ENCODE measurements around the gene MEF2D. TPM values are rescaled to one million over a fixed set of nuclear protein-coding genes. Genes with fewer than 3 reads are reported as not detected.

MEF2D gene
- total RNA-seq, 1 donor from 2014 or later, result 56.6 TPM

GRCh38 chr1:156494309-156494895, 6.2 kb downstream of the MEF2D start:
- Histone ChIP-seq H3K79me2 (ENCODE audit: insufficient read depth, low read length) (peaks cover 100% of the 10 kb centered on the region), H3K27me3 (ENCODE audit: insufficient read depth, low read length) (no peaks in the 10 kb centered on the region), H4K20me1 (ENCODE audit: insufficient read depth, low read length) (peaks cover 100% of the 10 kb centered on the region), H2AFZ (ENCODE audit: low read depth, low read length) (no peak overlapping the region), H3K9ac (ENCODE audit: low read length) (no peak overlapping the region), H3K4me3 (ENCODE audit: insufficient read depth, low read depth, low read length) (no peak overlapping the region), H3K9me3 (ENCODE audit: insufficient read depth, low read depth, low read length) (no peaks in the 10 kb centered on the region), H3K4me2 (ENCODE audit: low read length) (no peak overlapping the region), H3K36me3 (ENCODE audit: insufficient read depth, low read length) (no peaks in the 10 kb centered on the region), H3K27ac (ENCODE audit: low read depth, low read length) (no peak overlapping the region), H3K4me1 (ENCODE audit: insufficient read depth, low read length) (peaks cover 66% of the 10 kb centered on the region)
- FAIRE-seq, result no peak
- peaks cover 16% of the 10 kb centered on the region for H3K36me3 Mint-ChIP-seq (ENCODE audit: low read depth, unreplicated experiment)
- H3K4me3 Mint-ChIP-seq (ENCODE audit: unreplicated experiment), result no peak overlapping the region
- H3K9me3 Mint-ChIP-seq (ENCODE audit: unreplicated experiment), result no peaks in the 10 kb centered on the region
- H3K27me3 Mint-ChIP-seq (ENCODE audit: low read depth, unreplicated experiment), result no peaks in the 10 kb centered on the region
- peaks cover 63% of the 10 kb centered on the region for H3K4me1 Mint-ChIP-seq (ENCODE audit: low read depth, unreplicated experiment)
- TF ChIP-seq CTCF (IDR thresholded peaks at IDR 0.05; ENCODE audit: insufficient read depth, low read depth, low read length) (no peak), EZH2 (IDR thresholded peaks at IDR 0.05; ENCODE audit: insufficient read depth, low read length) (no peak)
- no peak for DNase-seq (ENCODE audit: low read depth)
- H3K27ac Mint-ChIP-seq (ENCODE audit: unreplicated experiment), result no peak overlapping the region

- TF ChIP-seq EZH2 (IDR thresholded peaks at IDR 0.05; ENCODE audit: insufficient read depth, low read length) (no peak), CTCF (IDR thresholded peaks at IDR 0.05; ENCODE audit: insufficient read depth, low read depth, low read length) (no peak)
- H3K27ac Mint-ChIP-seq (ENCODE audit: unreplicated experiment), result no peak overlapping the region
- H4K20me1 ChIP-seq (ENCODE audit: insufficient read depth, low read length), result peaks cover 100% of the 10 kb centered on the region
- no peak overlapping the region for H3K27ac ChIP-seq (ENCODE audit: low read depth, low read length)
- peaks cover 16% of the 10 kb centered on the region for H3K36me3 Mint-ChIP-seq (ENCODE audit: low read depth, unreplicated experiment)
- peaks cover 100% of the 10 kb centered on the region for H3K79me2 ChIP-seq (ENCODE audit: insufficient read depth, low read length)
- DNase-seq (ENCODE audit: low read depth) (no peak), FAIRE-seq (no peak)
- H3K4me2 ChIP-seq (ENCODE audit: low read length), result no peak overlapping the region
- H3K4me1 Mint-ChIP-seq (ENCODE audit: low read depth, unreplicated experiment), result peaks cover 70% of the 10 kb centered on the region
- peaks cover 67% of the 10 kb centered on the region for H3K4me1 ChIP-seq (ENCODE audit: insufficient read depth, low read length)
- no peaks in the 10 kb centered on the region for H3K36me3 ChIP-seq (ENCODE audit: insufficient read depth, low read length)
- H3K27me3 ChIP-seq (ENCODE audit: insufficient read depth, low read length), result no peaks in the 10 kb centered on the region
- no peak overlapping the region for H2AFZ ChIP-seq (ENCODE audit: low read depth, low read length)
- H3K9me3 Mint-ChIP-seq (ENCODE audit: unreplicated experiment), result no peaks in the 10 kb centered on the region
- no peaks in the 10 kb centered on the region for H3K27me3 Mint-ChIP-seq (ENCODE audit: low read depth, unreplicated experiment)
- no peak overlapping the region for H3K4me3 Mint-ChIP-seq (ENCODE audit: unreplicated experiment)
- no peak overlapping the region for H3K4me3 ChIP-seq (ENCODE audit: insufficient read depth, low read depth, low read length)
- H3K9me3 ChIP-seq (ENCODE audit: insufficient read depth, low read depth, low read length), result no peaks in the 10 kb centered on the region
- no peak overlapping the region for H3K9ac ChIP-seq (ENCODE audit: low read length)
Measured at GRCh38 chr1:156493742-156494141, 6.8 kb downstream of the MEF2D start.

- peaks cover 62% of the 10 kb centered on the region for H3K4me1 ChIP-seq (ENCODE audit: insufficient read depth, low read length)
- Mint-ChIP-seq H3K36me3 (ENCODE audit: low read depth, unreplicated experiment) (peaks cover 16% of the 10 kb centered on the region), H3K27me3 (ENCODE audit: low read depth, unreplicated experiment) (no peaks in the 10 kb centered on the region), H3K9me3 (ENCODE audit: unreplicated experiment) (no peaks in the 10 kb centered on the region), H3K4me1 (ENCODE audit: low read depth, unreplicated experiment) (peaks cover 74% of the 10 kb centered on the region), H3K27ac (ENCODE audit: unreplicated experiment) (peak overlapping the region; percentile 8), H3K4me3 (ENCODE audit: unreplicated experiment) (no peak overlapping the region)
- no peaks in the 10 kb centered on the region for H3K36me3 ChIP-seq (ENCODE audit: insufficient read depth, low read length)
- no peaks in the 10 kb centered on the region for H3K9me3 ChIP-seq (ENCODE audit: insufficient read depth, low read depth, low read length)
- H3K9ac ChIP-seq (ENCODE audit: low read length), result peak overlapping the region; percentile 19
- H3K27ac ChIP-seq (ENCODE audit: low read depth, low read length), result no peak overlapping the region
- peaks cover 100% of the 10 kb centered on the region for H4K20me1 ChIP-seq (ENCODE audit: insufficient read depth, low read length)
- H2AFZ ChIP-seq (ENCODE audit: low read depth, low read length), result no peak overlapping the region
- H3K4me3 ChIP-seq (ENCODE audit: insufficient read depth, low read depth, low read length), result no peak overlapping the region
- DNase-seq (ENCODE audit: low read depth), result no peak
- no peak for TF ChIP-seq EZH2 (IDR thresholded peaks at IDR 0.05; ENCODE audit: insufficient read depth, low read length)
- no peak for TF ChIP-seq CTCF (IDR thresholded peaks at IDR 0.05; ENCODE audit: insufficient read depth, low read depth, low read length)
- H3K79me2 ChIP-seq (ENCODE audit: insufficient read depth, low read length), result peaks cover 100% of the 10 kb centered on the region
- H3K27me3 ChIP-seq (ENCODE audit: insufficient read depth, low read length), result no peaks in the 10 kb centered on the region
- FAIRE-seq, result no peak
- H3K4me2 ChIP-seq (ENCODE audit: low read length), result peak overlapping the region; percentile 9
Measured at GRCh38 chr1:156493154-156493631, 7.4 kb downstream of the MEF2D start.
